H1 (cell line): ENCODE data around the gene DBP. TPM values are rescaled to one million over a fixed set of nuclear protein-coding genes. Genes with fewer than 3 reads are reported as not detected.

Experiments used
- CTCF ChIA-PET: fragments of 300-600 bp; sonication (Branson Sonifier 250); formaldehyde crosslinking; loops from one replicate; lab custom pipeline; 2021; ENCODE audit not compliant: partially characterized antibody; lab: Charles Lee
- POLR2A ChIA-PET: fragments of 300-600 bp; sonication (Branson Sonifier 250); formaldehyde crosslinking; loops from one replicate; lab custom pipeline; 2021; ENCODE audit warnings: inconsistent platforms; ENCODE audit not compliant: partially characterized antibody; lab: Charles Lee
- DNase-seq, 2 experiments: peaks; one replicate each; pipeline versions ENCODE4 v3.0.0 to v3.0.0-alpha.2; 2010 to 2022; ENCODE audit warnings: low spot score in 2 of 2, low read depth in 1 of 2, mixed read lengths in 1 of 2
- FAIRE-seq: peaks from 2 replicates; lab custom pipeline; 2011; peaks lifted over from hg19 to GRCh38; lab: Jason Lieb, UNC
- H2AFZ ChIP-seq: 2 replicates; pipeline ENCODE4 v1.8.1; 2012; ENCODE audit warnings: low read length, inconsistent platforms
- H2AK5ac ChIP-seq: 2 replicates; pipeline ENCODE4 v1.6.1; 2013; ENCODE audit warnings: low read depth, low read length
- H2BK120ac ChIP-seq: replicated peaks from 2 replicates; pipeline ENCODE3; 2013; ENCODE audit warnings: low read depth, low read length, inconsistent platforms
- H2BK12ac ChIP-seq: 2 replicates; pipeline ENCODE4 v1.6.1; 2013; ENCODE audit warnings: low read depth, low read length
- H2BK15ac ChIP-seq: 2 replicates; pipeline ENCODE4 v1.6.1; 2013; ENCODE audit warnings: low read length
- H2BK20ac ChIP-seq: 2 replicates; pipeline ENCODE4 v1.6.1; 2013; ENCODE audit warnings: low read length
- H2BK5ac ChIP-seq: 2 replicates; pipeline ENCODE4 v1.6.1; 2013; ENCODE audit warnings: low read depth, low read length
- H3K14ac ChIP-seq: 2 replicates; pipeline ENCODE4 v1.6.1; 2013; ENCODE audit warnings: inconsistent platforms; ENCODE audit not compliant: insufficient read length
- H3K18ac ChIP-seq: 2 replicates; pipeline ENCODE4 v1.6.1; 2013; ENCODE audit warnings: low read length; ENCODE audit errors: extremely low read depth
- H3K23ac ChIP-seq: 2 replicates; pipeline ENCODE4 v1.6.1; 2013; ENCODE audit warnings: inconsistent platforms; ENCODE audit not compliant: insufficient read length
- H3K23me2 ChIP-seq: 2 replicates; pipeline ENCODE4 v1.6.1; 2013; ENCODE audit warnings: low read depth, low read length
- H3K27ac ChIP-seq: 2 replicates; pipeline ENCODE4 v1.6.1; 2011; ENCODE audit warnings: low read depth, low read length, inconsistent platforms
- H3K27me3 ChIP-seq, 4 experiments: replicated peaks in 1 of 4; 1 replicate in 1 of 4; 2 replicates in 3 of 4; pipeline versions ENCODE4 v1.6.1 to v1.8.1; 2011 to 2013; ENCODE audit warnings: low read length in 3 of 4, mild to moderate bottlenecking in 3 of 4, inconsistent platforms in 2 of 4, mixed read lengths in 2 of 4, moderate library complexity in 1 of 4; ENCODE audit not compliant: control insufficient read depth in 3 of 4, insufficient read depth in 3 of 4; ENCODE audit errors: extremely low read depth in 1 of 4
- H3K36me3 ChIP-seq, 4 experiments: 2 replicates each; pipeline versions ENCODE4 v1.6.1 to v1.8.1; 2011 to 2013; ENCODE audit warnings: mild to moderate bottlenecking in 4 of 4, low read length in 3 of 4, moderate library complexity in 2 of 4, control low read depth in 1 of 4, inconsistent platforms in 1 of 4; ENCODE audit not compliant: insufficient read depth in 4 of 4, control insufficient read depth in 2 of 4
- H3K4ac ChIP-seq: replicated peaks from 2 replicates; pipeline ENCODE3; 2013; ENCODE audit warnings: low read length, low read depth, mixed read lengths, inconsistent platforms; ENCODE audit not compliant: insufficient read length
- H3K4me1 ChIP-seq, 4 experiments: replicated peaks in 1 of 4; 1 replicate in 1 of 4; 2 replicates in 3 of 4; pipeline versions ENCODE4 v1.6.1 to v1.8.1; 2011 to 2013; ENCODE audit warnings: low read length in 3 of 4, inconsistent platforms in 2 of 4, mixed read lengths in 1 of 4; ENCODE audit not compliant: insufficient read depth in 4 of 4, control insufficient read depth in 3 of 4
- H3K4me2 ChIP-seq, 2 experiments: 2 replicates each; pipeline versions ENCODE4 v1.6.1 to v1.8.1; 2011 to 2013; ENCODE audit warnings: low read depth in 2 of 2, low read length in 2 of 2, control low read depth in 1 of 2, inconsistent platforms in 1 of 2, mild to moderate bottlenecking in 1 of 2; ENCODE audit not compliant: insufficient read depth in 1 of 2
- H3K4me3 ChIP-seq, 4 experiments: fragments of 200-600, 300-600 bp in 1 of 4; sonication (generic), shearing (Covaris generic), sonication (Bioruptor Twin) in 1 of 4; 2 replicates each; pipeline versions ENCODE4 v1.5.1 to v1.8.1; 2011 to 2016; ENCODE audit warnings: low read length in 4 of 4, low read depth in 3 of 4, control low read depth in 2 of 4, inconsistent platforms in 2 of 4, mild to moderate bottlenecking in 2 of 4, mixed read lengths in 1 of 4, moderate library complexity in 1 of 4; ENCODE audit not compliant: insufficient read depth in 2 of 4; ENCODE audit errors: extremely low read depth in 1 of 4
- H3K56ac ChIP-seq: replicated peaks from 2 replicates; pipeline ENCODE3; 2013; ENCODE audit warnings: low read depth, mild to moderate bottlenecking, mixed read lengths, low read length, inconsistent platforms; ENCODE audit not compliant: insufficient read length
- H3K79me1 ChIP-seq: 2 replicates; pipeline ENCODE4 v1.6.1; 2013; ENCODE audit warnings: low read depth, low read length, control low read depth
- H3K79me2 ChIP-seq, 2 experiments: 2 replicates each; pipeline versions ENCODE4 v1.6.1 to v1.8.1; 2012 to 2013; ENCODE audit warnings: low read length in 2 of 2, mild to moderate bottlenecking in 2 of 2, inconsistent platforms in 1 of 2; ENCODE audit not compliant: insufficient read depth in 2 of 2, control insufficient read depth in 1 of 2
- H3K9ac ChIP-seq, 4 experiments: replicated peaks in 1 of 4; 1 replicate in 1 of 4; 2 replicates in 3 of 4; pipeline versions ENCODE4 v1.6.1 to v1.8.1; 2011 to 2013; ENCODE audit warnings: low read depth in 3 of 4, low read length in 3 of 4, control low read depth in 2 of 4, mild to moderate bottlenecking in 2 of 4, moderate library complexity in 2 of 4, inconsistent platforms in 1 of 4; ENCODE audit errors: extremely low read depth in 1 of 4
- H3K9me3 ChIP-seq, 2 experiments: 2 replicates each; pipeline versions ENCODE4 v1.6.1 to v1.8.1; 2012 to 2013; ENCODE audit warnings: mild to moderate bottlenecking in 2 of 2, moderate library complexity in 2 of 2, control low read depth in 1 of 2, inconsistent platforms in 1 of 2, low read depth in 1 of 2, low read length in 1 of 2, mixed read lengths in 1 of 2; ENCODE audit not compliant: insufficient read depth in 2 of 2
- H4K20me1 ChIP-seq, 2 experiments: replicated peaks in 1 of 2; 2 replicates each; pipeline versions ENCODE3 to v1.8.1; 2011 to 2013; ENCODE audit warnings: inconsistent platforms in 2 of 2, low read length in 2 of 2, mild to moderate bottlenecking in 1 of 2; ENCODE audit not compliant: insufficient read depth in 2 of 2, control insufficient read depth in 1 of 2
- H4K5ac ChIP-seq: 2 replicates; pipeline ENCODE4 v1.6.1; 2013; ENCODE audit warnings: low read length, low read depth, mixed read lengths, inconsistent platforms; ENCODE audit not compliant: insufficient read length
- H4K8ac ChIP-seq: 2 replicates; pipeline ENCODE4 v1.8.0; 2013; ENCODE audit warnings: mild to moderate bottlenecking, moderate library complexity, low read length, inconsistent platforms; ENCODE audit not compliant: insufficient read depth; ENCODE audit errors: extremely low read depth
- H4K91ac ChIP-seq: replicated peaks from 2 replicates; pipeline ENCODE3; 2013; ENCODE audit warnings: low read length, mixed read lengths, inconsistent platforms; ENCODE audit not compliant: insufficient read length
- BCL11A ChIP-seq, 2 experiments: IDR thresholded peaks; one replicate each; pipeline ENCODE4 v1.6.1; 2011; ENCODE audit warnings: low read depth in 2 of 2, low read length in 2 of 2, mild to moderate bottlenecking in 2 of 2
- KDM4A ChIP-seq: IDR thresholded peaks from one replicate; pipeline ENCODE4 v1.7.1; 2012; ENCODE audit warnings: low read depth, mild to moderate bottlenecking, moderate library complexity, low read length, inconsistent platforms; ENCODE audit not compliant: severe bottlenecking
- NRF1 ChIP-seq: IDR thresholded peaks from 2 replicates; pipeline ENCODE4 v1.6.1; 2011; ENCODE audit warnings: mild to moderate bottlenecking, low read depth, low read length, improper control_type of control experiment
- POLR2AphosphoS5 ChIP-seq: IDR thresholded peaks from 2 replicates; pipeline ENCODE4 v1.6.1; 2011; ENCODE audit warnings: low read depth, low read length
- POU5F1 ChIP-seq: IDR thresholded peaks from 2 replicates; pipeline ENCODE4 v1.6.1; 2011; ENCODE audit warnings: low read depth, mild to moderate bottlenecking, low read length, moderate library complexity
- RBBP5 ChIP-seq: IDR thresholded peaks from 2 replicates; pipeline ENCODE4 v1.7.1; 2012; ENCODE audit warnings: low read depth, mild to moderate bottlenecking, inconsistent platforms, low read length, moderate library complexity, borderline replicate concordance
- SIN3A ChIP-seq, 2 experiments: IDR thresholded peaks in 1 of 2; conservative IDR thresholded peaks in 1 of 2; 2 replicates each; pipeline ENCODE4 v1.6.1; 2011 to 2012; ENCODE audit warnings: low read length in 2 of 2, improper control_type of control experiment in 1 of 2, low read depth in 1 of 2, mild to moderate bottlenecking in 1 of 2
- SP4 ChIP-seq: IDR thresholded peaks from 2 replicates; pipeline ENCODE4 v1.6.1; 2012; ENCODE audit warnings: low read length, inconsistent platforms
- SRF ChIP-seq: IDR thresholded peaks from 2 replicates; pipeline ENCODE4 v1.6.1; 2011; ENCODE audit warnings: mild to moderate bottlenecking, low read depth, low read length, moderate library complexity
- TAF1 ChIP-seq: IDR thresholded peaks from 2 replicates; pipeline ENCODE4 v1.6.1; 2011; ENCODE audit warnings: mild to moderate bottlenecking, low read depth, low read length
- WGBS, 2 experiments: shearing (Covaris generic) in 1 of 2; methylation state at CpG; one replicate each; pipeline versions ENCODE4 v1.1.6 to v1.1.7; 2013 to 2015; ENCODE audit warnings: low lambda C conversion rate in 2 of 2, mixed read lengths in 2 of 2, inconsistent platforms in 1 of 2, low coverage in 1 of 2, missing lambda C conversion rate in 1 of 2; ENCODE audit not compliant: insufficient replicate concordance in 2 of 2, insufficient coverage in 1 of 2, insufficient read length in 1 of 2; ENCODE audit errors: extremely low coverage in 1 of 2, missing lambda C conversion rate in 1 of 2; 5-methylcytosine and 5-hydroxymethylcytosine counted together
- polyA plus RNA-seq, 7 experiments: library from polyadenylated mRNA; depleted of rRNA in 3 of 7; stranded (reverse) in 5 of 7; unstranded in 2 of 7; fragments of >200 nt in 5 of 7; fragments of 200-250 nt in 2 of 7; gene quantifications; 1 replicate in 5 of 7; 2 replicates in 1 of 7; 4 replicates in 1 of 7; pipeline versions ENCODE4 v1.2.1 to v1.2.3, GENCODE V29; 2011 to 2013; ENCODE audit warnings: missing spikeins in 2 of 7, mixed read lengths in 2 of 7
- total RNA-seq: library from RNA; stranded (reverse); fragmentation: NEBNext Ultra II Directional; extraction: Animal tissue kit (Norgen Biotek cat#: 25700); gene quantifications from 2 replicates; pipeline ENCODE4 v1.2.1, GENCODE V29; 2021

The DBP gene
- total and polyA plus RNA-seq, 2 of the 8 experiments (the other 6 are each of a cell fraction or from before 2014, with no cell fraction given) = 7.5 to 8.3 TPM

GRCh38 chr19:48674921-48675824, 38.0 kb upstream of the DBP start:
- no peaks in the 10 kb centered on the region for H3K36me3 ChIP-seq
- peak overlapping the region; percentile 18 to 36; a peak in 2 of 4 replicates for H3K4me2 ChIP-seq
- H3K79me1 ChIP-seq = no peaks in the 10 kb centered on the region
- peak overlapping the region; percentile 95; the same call in 1 of the 2 replicates for H2AK5ac ChIP-seq
- H3K14ac ChIP-seq = no peak overlapping the region
- H3K79me2 ChIP-seq = no peaks in the 10 kb centered on the region
- no peaks in the 10 kb centered on the region for H3K9me3 ChIP-seq
- H3K18ac ChIP-seq = peak overlapping the region; percentile 75
- H3K27me3 ChIP-seq = peaks cover 0 to 5% (median 3%) of the 10 kb centered on the region in 4 experiments; a peak in 2 of 7 replicates
- peak in 1 of 2 experiments; percentile 90 for DNase-seq
- peak overlapping the region; percentile 11 for H3K4ac ChIP-seq
- H2BK15ac ChIP-seq = peak overlapping the region; percentile 29; the same call in 1 of the 2 replicates
- H2BK20ac ChIP-seq = peak overlapping the region; percentile 99; the same call in 1 of the 2 replicates
- peak overlapping the region in 1 of 4 experiments; percentile 15; a peak in 1 of 8 replicates for H3K4me3 ChIP-seq
- peak overlapping the region; percentile 0 for H4K5ac ChIP-seq
- peak; percentile 93 for FAIRE-seq
- H3K9ac ChIP-seq = no peak overlapping the region
- no peak overlapping the region for H2AFZ ChIP-seq
- ChIA-PET POLR2A (interaction anchor here (0.6 to 2.6 kb wide), 10 partner anchors 11 to 63 kb away, joined by 3 to 16 read pairs (median 4); partner anchors contain the start of gene FUT2), CTCF (interaction anchor here (0.6 to 5.8 kb wide), 46 partner anchors 9 to 385 kb away, joined by 3 to 59 read pairs (median 4); partner anchors contain the start of genes CA11 and FUT2)
- H3K27ac ChIP-seq = no peak overlapping the region
- peaks cover 2 to 23% (median 19%) of the 10 kb centered on the region in 4 experiments for H3K4me1 ChIP-seq
- peak overlapping the region; percentile 81 for H4K91ac ChIP-seq
- no peak overlapping the region for H3K23ac ChIP-seq
- H2BK12ac ChIP-seq = peak overlapping the region; percentile 92; the same call in 1 of the 2 replicates
- peaks cover 12% of the 10 kb centered on the region; the same call in 1 of the 2 replicates for H3K23me2 ChIP-seq
- H4K8ac ChIP-seq = peak overlapping the region; percentile 73
- peak overlapping the region; percentile 91; the same call in 1 of the 2 replicates for H2BK5ac ChIP-seq
- peak overlapping the region; percentile 27 for H3K56ac ChIP-seq
- 42% methylated on average over 27 of the region's 28 CpGs; no CpG with 5 or more reads in 1 of the 2 experiments for WGBS, 2 experiments
- H4K20me1 ChIP-seq = no peaks in the 10 kb centered on the region
- H2BK120ac ChIP-seq = peak overlapping the region; percentile 74
- TF ChIP-seq NRF1 = no peak
- no peak for TF ChIP-seq SRF
- TF ChIP-seq SIN3A (conservative IDR thresholded peaks at IDR 0.05 in 1 of 2, IDR thresholded peaks at IDR 0.05 in 1 of 2; ENCODE audit: low read depth in 1 of 2, low read length in 2 of 2) = peak in 1 of 2 experiments; percentile 46; a peak in 1 of 4 replicates
- TF ChIP-seq TAF1 = no peak
- no peak for TF ChIP-seq POLR2AphosphoS5
- TF ChIP-seq RBBP5 = 0 out of 2 replicates have a peak, but pooled peaks have one; percentile 60
- TF ChIP-seq KDM4A = no peak
- no peak for TF ChIP-seq SP4
- no peak for TF ChIP-seq POU5F1
- TF ChIP-seq BCL11A (IDR thresholded peaks at IDR 0.05; ENCODE audit: low read depth in 2 of 2, low read length in 2 of 2) = no peak
